GM19438 (cell line): ENCODE results near the gene OBI1.

ENCODE experiments used
- ATAC-seq: cut with Tn5 transposase; IDR thresholded peaks from one replicate; pipeline ENCODE4 v1.9.1; 2021; ENCODE audit warnings: low read depth; ENCODE audit not compliant: unreplicated experiment

The OBI1 gene

DNA sequence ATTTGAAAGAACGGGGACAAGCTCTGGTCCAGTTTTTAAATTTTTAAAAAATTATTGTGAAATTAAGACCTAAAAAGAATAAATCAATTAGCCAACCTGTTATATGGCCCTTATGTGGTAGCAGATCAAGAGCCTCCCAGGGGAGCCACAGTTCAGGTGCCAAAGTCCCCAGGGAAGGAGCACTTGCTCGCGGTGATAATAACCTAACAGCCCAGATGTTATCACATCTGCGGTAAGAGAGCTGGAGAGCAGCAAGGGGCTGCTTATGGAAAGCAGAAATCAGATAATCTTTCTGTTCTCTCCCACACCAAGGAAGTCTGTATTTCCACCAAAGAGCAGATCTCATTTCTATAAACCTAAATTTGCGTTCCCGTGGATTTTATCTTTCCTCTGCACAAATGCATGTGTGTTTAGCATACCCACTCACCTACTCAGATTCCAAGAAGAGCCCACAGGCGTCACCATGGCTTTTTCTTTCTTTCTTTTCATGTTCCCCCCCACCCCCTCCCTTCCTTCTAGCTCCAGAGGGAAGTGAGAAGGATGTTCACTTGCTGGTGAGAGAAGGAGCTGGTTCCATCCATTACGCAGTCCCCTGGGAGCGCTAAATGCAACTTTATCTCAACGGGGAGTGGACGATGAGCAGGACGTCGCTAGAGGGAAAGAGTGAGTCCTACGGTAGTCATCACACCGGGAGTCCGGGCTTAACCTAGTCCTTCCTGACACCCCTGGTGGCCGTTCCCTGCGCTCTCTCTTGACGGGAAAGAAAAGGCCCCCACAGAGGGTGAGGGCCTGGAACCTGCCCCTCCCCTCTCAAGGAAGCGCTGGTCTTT is 54.0 kb downstream of the OBI1 start:
- ATAC-seq, result no peak

- peak; percentile 86 for ATAC-seq
Observed at GRCh38 chr13:78603240-78603957, 55.6 kb downstream of the OBI1 start, which contains the start of gene POU4F1. TSS of gene POU4F1 (minus strand) at chr13:78603552. CDS start at chr13:78603326, 226 bp downstream.

GRCh38 chr13:78602561-78603239 is 56.3 kb downstream of the OBI1 start:
- peak; percentile 27 for ATAC-seq

- no peak for ATAC-seq
Observed at GRCh38 chr13:78601874-78602560, 56.9 kb downstream of the OBI1 start.

DNA sequence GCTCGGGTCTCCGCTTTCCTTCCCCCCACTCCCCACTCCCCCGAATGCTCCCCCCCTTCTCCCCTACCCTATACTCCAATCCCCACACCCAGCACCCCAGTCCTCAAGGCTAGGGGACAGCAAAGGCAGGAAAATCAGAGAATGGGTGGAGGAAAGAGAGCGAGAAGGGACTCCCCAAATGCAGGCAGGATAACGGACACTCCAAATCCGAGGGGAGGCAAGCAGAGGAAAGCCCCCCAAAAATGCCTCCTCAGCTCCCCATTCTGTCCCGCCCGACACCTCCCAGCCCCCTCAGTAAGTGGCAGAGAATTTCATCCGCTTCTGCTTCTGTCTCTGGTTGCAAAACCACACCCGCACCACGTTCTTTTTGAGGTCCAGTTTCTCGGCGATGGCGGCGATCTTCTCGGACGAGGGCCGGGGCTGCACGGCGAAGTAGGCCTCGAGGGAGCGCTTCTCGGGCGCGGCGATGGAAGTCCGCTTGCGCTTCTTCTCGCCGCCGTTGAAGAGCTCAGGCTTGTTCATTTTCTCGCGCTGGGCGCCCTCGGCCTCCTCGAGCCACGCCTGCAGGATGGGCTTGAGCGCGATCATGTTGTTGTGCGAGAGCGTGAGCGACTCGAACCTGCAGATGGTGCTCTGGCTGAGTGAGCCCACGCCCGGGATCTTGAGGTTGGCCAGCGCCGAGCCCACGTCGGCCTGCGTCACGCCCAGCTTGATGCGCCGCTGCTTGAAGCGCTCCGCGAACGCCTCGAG is 57.7 kb downstream of the OBI1 start:
- ATAC-seq, result no peak

GRCh38 chr13:78600280-78600883 is 58.6 kb downstream of the OBI1 start:
- ATAC-seq, result no peak

- ATAC-seq, result no peak
Observed at GRCh38 chr13:78599645-78600279, 59.2 kb downstream of the OBI1 start.

DNA sequence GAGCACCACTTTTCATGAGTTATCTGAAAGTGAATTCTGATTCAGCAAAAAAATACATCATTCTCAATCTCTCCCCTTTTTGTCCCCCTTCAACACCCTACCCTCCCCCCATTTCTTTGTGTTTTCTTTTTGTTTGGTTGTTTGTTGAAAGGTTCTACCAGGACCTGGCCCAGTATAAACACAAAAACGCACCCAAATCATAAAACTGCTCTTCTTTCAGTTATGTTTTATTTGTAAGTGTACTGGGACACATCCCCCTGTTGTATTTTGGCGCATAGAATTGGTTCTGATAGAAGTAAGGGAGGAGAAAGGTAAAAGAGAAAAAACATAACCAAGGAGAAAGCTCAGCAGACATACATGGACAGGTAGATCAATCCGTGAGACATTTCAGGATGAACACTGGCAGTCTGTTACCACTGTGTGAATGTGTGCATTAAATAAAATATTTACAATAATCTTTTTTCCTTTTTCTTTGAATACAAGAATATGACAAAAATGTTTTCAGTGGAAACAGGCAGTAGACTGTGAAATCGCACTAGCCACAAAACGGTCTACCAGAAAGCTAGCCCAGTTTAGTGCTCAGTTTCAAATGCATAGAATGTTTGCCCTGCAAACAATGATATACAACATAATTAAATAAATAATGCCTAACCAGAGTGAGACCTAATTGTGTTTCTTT is 59.9 kb downstream of the OBI1 start:
- ATAC-seq, result no peak

- no peak for ATAC-seq
Observed at GRCh38 chr13:78598116-78598781, 60.7 kb downstream of the OBI1 start.

DNA sequence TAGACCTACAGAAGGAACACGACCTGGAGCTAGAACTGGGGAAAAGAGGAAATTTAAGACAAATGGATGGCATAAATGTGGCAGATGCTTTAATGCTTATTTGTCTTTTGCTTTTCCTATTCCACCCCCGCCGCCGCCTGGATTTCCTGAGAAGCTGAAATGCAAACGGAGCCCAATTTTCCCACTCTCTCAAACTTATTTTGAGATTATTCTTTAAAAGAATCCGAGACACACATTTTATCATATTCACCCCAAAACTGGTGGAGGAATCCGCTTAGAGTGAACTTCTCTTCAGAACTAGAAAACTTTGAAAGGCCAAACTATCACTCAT is 61.4 kb downstream of the OBI1 start:
- no peak for ATAC-seq

DNA sequence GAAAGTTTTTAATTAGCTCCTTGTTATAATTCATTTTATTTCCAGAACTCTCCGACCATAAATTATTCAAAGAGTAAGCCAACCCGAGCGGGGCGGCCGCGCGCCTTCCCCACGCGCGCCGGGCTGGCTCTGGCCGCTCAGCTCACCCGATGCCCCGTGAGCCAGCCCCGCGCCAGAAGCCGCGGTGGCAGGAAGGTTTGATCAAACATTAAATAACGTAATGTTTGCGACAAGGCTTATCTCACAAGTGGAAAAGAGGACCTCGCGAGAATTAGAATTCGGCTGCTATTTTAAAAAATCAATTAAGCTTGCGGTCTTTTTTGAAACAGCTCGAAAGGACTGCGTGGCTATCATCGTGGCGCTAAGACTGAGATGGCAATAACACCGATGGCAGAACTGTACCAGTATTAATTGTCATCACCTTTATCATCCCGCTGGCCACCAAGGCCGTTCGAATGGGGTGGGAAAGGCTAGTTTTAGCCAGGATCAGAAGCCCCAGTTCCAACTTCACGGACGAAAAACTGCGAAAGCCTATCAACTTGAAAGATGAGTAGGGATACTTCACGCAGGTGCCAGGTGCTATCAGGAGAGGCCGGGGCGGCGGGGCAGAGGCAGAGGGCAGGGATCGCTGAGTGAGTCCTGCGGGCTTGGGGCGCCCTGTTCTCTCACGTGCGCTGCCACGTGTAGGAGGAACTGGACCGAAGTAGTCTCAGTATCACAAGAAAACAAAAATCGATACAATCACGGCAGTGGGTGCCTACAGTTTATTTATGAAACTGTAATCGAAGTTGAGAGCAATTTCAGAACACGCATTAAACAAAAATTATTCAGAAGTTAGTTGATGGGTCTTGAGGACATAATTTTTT is 62.0 kb downstream of the OBI1 start:
- no peak for ATAC-seq

GRCh38 chr13:78596399-78596735 is 62.6 kb downstream of the OBI1 start:
- ATAC-seq, result peak; percentile 18

GRCh38 chr13:78595495-78596398 is 63.2 kb downstream of the OBI1 start:
- ATAC-seq, result peak; percentile 80

GRCh38 chr13:78594456-78594975 is 64.4 kb downstream of the OBI1 start:
- no peak for ATAC-seq

DNA sequence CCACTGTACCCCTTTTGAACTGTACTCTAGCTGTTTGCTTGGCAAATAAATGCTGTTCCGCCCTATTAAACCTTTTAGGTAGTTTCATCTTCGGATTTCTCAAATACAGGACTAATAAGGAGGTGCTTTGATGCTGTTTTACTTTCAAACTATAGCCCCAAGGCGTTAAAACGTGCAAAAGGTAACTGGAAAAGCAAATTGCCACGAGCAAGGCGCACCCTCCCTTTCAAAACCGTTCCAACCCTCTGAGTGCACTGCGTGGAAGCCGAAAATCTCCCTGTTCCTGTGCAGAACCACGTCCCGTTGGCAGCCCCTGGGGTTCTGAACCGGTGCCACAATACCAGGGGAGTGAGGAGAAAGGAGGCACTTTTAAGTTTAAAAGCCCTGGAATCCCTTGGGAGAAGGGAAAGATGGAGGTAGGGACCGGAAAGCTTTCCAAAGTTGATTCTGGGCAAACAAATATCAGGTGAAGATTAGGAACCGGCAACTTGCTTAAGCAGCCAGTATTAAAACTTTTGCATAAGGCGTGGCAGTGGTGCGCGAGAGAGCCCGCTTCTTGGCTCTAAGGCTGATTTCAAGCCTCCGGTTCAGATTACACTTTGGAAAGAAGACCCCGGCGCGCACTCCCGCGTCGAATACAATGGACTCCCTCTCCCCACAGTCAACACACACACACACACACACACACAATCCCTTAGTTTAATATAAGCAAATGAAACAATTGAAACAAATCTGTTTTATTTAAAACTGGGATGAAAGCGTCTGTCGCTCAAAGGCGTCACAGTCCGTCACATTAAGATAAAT is 65.1 kb downstream of the OBI1 start:
- ATAC-seq, result no peak
